Astrocyte (in vitro differentiated cells and primary cell): Measurements from ENCODE around the gene MARK2. TPM values are rescaled to one million over a fixed set of nuclear protein-coding genes. Genes with fewer than 3 reads are reported as not detected.

Source experiments
- DNase-seq: peaks from one replicate; pipeline ENCODE4 v3.0.0-alpha.2; 2010; ENCODE audit warnings: low read depth
- FAIRE-seq: peaks from 2 replicates; lab custom pipeline; 2011; peaks lifted over from hg19 to GRCh38; lab: Jason Lieb, UNC
- H2AFZ ChIP-seq: 2 replicates; pipeline ENCODE4 v1.6.0; 2012; ENCODE audit warnings: low read depth, low read length, inconsistent platforms
- H3K27ac ChIP-seq: 2 replicates; pipeline ENCODE4 v1.5.1; 2011; ENCODE audit warnings: low read depth, low read length, inconsistent platforms
- H3K27me3 ChIP-seq: 2 replicates; pipeline ENCODE4 v1.6.0; 2011; ENCODE audit warnings: low read length, inconsistent platforms; ENCODE audit not compliant: insufficient read depth
- H3K36me3 ChIP-seq: 2 replicates; pipeline ENCODE4 v1.5.1; 2011; ENCODE audit warnings: low read length, inconsistent platforms; ENCODE audit not compliant: insufficient read depth
- H3K4me1 ChIP-seq: 2 replicates; pipeline ENCODE4 v1.5.1; 2011; ENCODE audit warnings: low read length, inconsistent platforms; ENCODE audit not compliant: insufficient read depth
- H3K4me2 ChIP-seq: 2 replicates; pipeline ENCODE4 v1.6.0; 2012; ENCODE audit warnings: low read length, inconsistent platforms
- H3K4me3 ChIP-seq: 2 replicates; pipeline ENCODE4 v1.5.1; 2011; ENCODE audit warnings: low read depth, mild to moderate bottlenecking, low read length, inconsistent platforms; ENCODE audit not compliant: insufficient read depth
- H3K79me2 ChIP-seq: 2 replicates; pipeline ENCODE4 v1.6.0; 2012; ENCODE audit warnings: mild to moderate bottlenecking, low read length, inconsistent platforms; ENCODE audit not compliant: insufficient read depth
- H3K9ac ChIP-seq: 2 replicates; pipeline ENCODE4 v1.6.0; 2012; ENCODE audit warnings: mild to moderate bottlenecking, low read length, inconsistent platforms
- H3K9me3 ChIP-seq: 2 replicates; pipeline ENCODE4 v1.5.1; 2012; ENCODE audit warnings: low read depth, mild to moderate bottlenecking, low read length, inconsistent platforms; ENCODE audit not compliant: insufficient read depth
- H4K20me1 ChIP-seq: 2 replicates; pipeline ENCODE4 v1.6.0; 2012; ENCODE audit warnings: low read length, inconsistent platforms; ENCODE audit not compliant: insufficient read depth
- H3K27ac Mint-ChIP-seq: one replicate; pipeline ENCODE4 v1.8.0; 2021; ENCODE audit warnings: mild to moderate bottlenecking, mixed read lengths; ENCODE audit not compliant: unreplicated experiment
- H3K27me3 Mint-ChIP-seq: one replicate; pipeline ENCODE4 v1.8.0; 2021; ENCODE audit warnings: low read depth, mixed read lengths; ENCODE audit not compliant: unreplicated experiment
- H3K36me3 Mint-ChIP-seq: one replicate; pipeline ENCODE4 v1.8.0; 2021; ENCODE audit warnings: low read depth, mixed read lengths; ENCODE audit not compliant: unreplicated experiment
- H3K4me1 Mint-ChIP-seq: one replicate; pipeline ENCODE4 v1.8.0; 2021; ENCODE audit warnings: low read depth, mixed read lengths; ENCODE audit not compliant: unreplicated experiment
- H3K4me3 Mint-ChIP-seq: one replicate; pipeline ENCODE4 v1.8.0; 2021; ENCODE audit warnings: mild to moderate bottlenecking, moderate library complexity, mixed read lengths; ENCODE audit not compliant: unreplicated experiment
- H3K9me3 Mint-ChIP-seq: one replicate; pipeline ENCODE4 v1.8.0; 2021; ENCODE audit warnings: mild to moderate bottlenecking, mixed read lengths; ENCODE audit not compliant: unreplicated experiment
- EZH2 ChIP-seq: IDR thresholded peaks from 2 replicates; pipeline ENCODE4 v1.6.1; 2012; ENCODE audit warnings: mild to moderate bottlenecking, low read length, inconsistent platforms; ENCODE audit not compliant: insufficient read depth
- total RNA-seq: library from RNA; stranded (reverse); gene quantifications from 2 replicates; pipeline ENCODE4 v1.2.1, GENCODE V29; 2021
- TF ChIP-seq, protein P1 (sequence below): IDR thresholded peaks from 2 replicates; pipeline ENCODE4 v1.5.1; 2011; ENCODE audit warnings: low read depth, mild to moderate bottlenecking, inconsistent platforms, low read length, moderate library complexity; ENCODE audit not compliant: insufficient read depth

MARK2 gene
- total RNA-seq, 1 donor from 2014 or later: 38.1 TPM

- no peak overlapping the region for H2AFZ ChIP-seq
- H3K79me2 ChIP-seq: peaks cover 72% of the 10 kb centered on the region
- no peaks in the 10 kb centered on the region for H3K9me3 ChIP-seq
- H4K20me1 ChIP-seq: peaks cover 71% of the 10 kb centered on the region
- Mint-ChIP-seq H3K36me3 (peaks cover 9% of the 10 kb centered on the region), H3K4me3 (peak overlapping the region; percentile 91), H3K4me1 (peaks cover 38% of the 10 kb centered on the region), H3K9me3 (no peaks in the 10 kb centered on the region), H3K27ac (no peak overlapping the region), H3K27me3 (no peaks in the 10 kb centered on the region)
- no peak for TF ChIP-seq EZH2
- TF ChIP-seq, protein P1, sequence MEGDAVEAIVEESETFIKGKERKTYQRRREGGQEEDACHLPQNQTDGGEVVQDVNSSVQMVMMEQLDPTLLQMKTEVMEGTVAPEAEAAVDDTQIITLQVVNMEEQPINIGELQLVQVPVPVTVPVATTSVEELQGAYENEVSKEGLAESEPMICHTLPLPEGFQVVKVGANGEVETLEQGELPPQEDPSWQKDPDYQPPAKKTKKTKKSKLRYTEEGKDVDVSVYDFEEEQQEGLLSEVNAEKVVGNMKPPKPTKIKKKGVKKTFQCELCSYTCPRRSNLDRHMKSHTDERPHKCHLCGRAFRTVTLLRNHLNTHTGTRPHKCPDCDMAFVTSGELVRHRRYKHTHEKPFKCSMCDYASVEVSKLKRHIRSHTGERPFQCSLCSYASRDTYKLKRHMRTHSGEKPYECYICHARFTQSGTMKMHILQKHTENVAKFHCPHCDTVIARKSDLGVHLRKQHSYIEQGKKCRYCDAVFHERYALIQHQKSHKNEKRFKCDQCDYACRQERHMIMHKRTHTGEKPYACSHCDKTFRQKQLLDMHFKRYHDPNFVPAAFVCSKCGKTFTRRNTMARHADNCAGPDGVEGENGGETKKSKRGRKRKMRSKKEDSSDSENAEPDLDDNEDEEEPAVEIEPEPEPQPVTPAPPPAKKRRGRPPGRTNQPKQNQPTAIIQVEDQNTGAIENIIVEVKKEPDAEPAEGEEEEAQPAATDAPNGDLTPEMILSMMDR: no peak
- H3K27me3 ChIP-seq: no peaks in the 10 kb centered on the region
- peak overlapping the region; percentile 84 for H3K4me3 ChIP-seq
- no peaks in the 10 kb centered on the region for H3K36me3 ChIP-seq
- H3K4me2 ChIP-seq: peak overlapping the region; percentile 94
- peak overlapping the region; percentile 98 for H3K9ac ChIP-seq
- H3K4me1 ChIP-seq: peaks cover 34% of the 10 kb centered on the region
- H3K27ac ChIP-seq: no peak overlapping the region
- FAIRE-seq (no peak), DNase-seq (peak; percentile 54)
These were observed 2.6 kb downstream of the MARK2 start for GRCh38 chr11:63841554-63841953.

GRCh38 chr11:63843041-63843440 is 4.1 kb downstream of the MARK2 start:
- Histone ChIP-seq H3K4me2 (no peak overlapping the region), H3K27ac (no peak overlapping the region), H3K9me3 (no peaks in the 10 kb centered on the region), H3K36me3 (no peaks in the 10 kb centered on the region), H3K4me3 (no peak overlapping the region), H4K20me1 (peaks cover 84% of the 10 kb centered on the region), H3K9ac (no peak overlapping the region), H3K4me1 (peaks cover 30% of the 10 kb centered on the region), H2AFZ (no peak overlapping the region), H3K27me3 (no peaks in the 10 kb centered on the region), H3K79me2 (peaks cover 86% of the 10 kb centered on the region)
- Mint-ChIP-seq H3K27me3 (no peaks in the 10 kb centered on the region), H3K36me3 (peaks cover 9% of the 10 kb centered on the region), H3K9me3 (no peaks in the 10 kb centered on the region), H3K27ac (peak overlapping the region; percentile 5), H3K4me3 (peak overlapping the region; percentile 8), H3K4me1 (peaks cover 39% of the 10 kb centered on the region)
- DNase-seq: no peak
- FAIRE-seq: no peak
- no peak for TF ChIP-seq EZH2
- TF ChIP-seq, protein P1: no peak

DNA sequence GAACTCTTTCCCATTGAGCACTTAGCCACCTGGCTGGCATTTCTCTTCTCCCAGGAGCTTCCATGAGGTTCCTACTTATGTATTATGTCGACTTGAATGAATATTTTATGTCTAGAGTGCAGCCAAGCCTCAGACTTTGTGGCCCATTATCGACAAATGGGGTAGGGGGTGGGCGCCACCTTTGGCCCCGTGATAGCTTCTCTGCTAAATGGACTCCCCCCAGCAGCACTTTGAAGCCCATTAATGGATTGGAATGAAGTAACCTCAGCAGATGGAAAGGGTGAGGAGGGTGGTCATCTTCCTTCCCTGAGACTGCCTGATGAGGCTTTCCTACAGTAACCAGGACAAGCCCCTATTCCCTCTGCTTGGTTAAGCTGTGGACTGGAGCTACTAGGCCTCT is 5.9 kb downstream of the MARK2 start:
- H3K4me3 ChIP-seq: no peak overlapping the region
- Mint-ChIP-seq H3K27ac (peak overlapping the region; percentile 80), H3K4me1 (peaks cover 41% of the 10 kb centered on the region), H3K9me3 (no peaks in the 10 kb centered on the region), H3K36me3 (peaks cover 10% of the 10 kb centered on the region), H3K27me3 (no peaks in the 10 kb centered on the region), H3K4me3 (peak overlapping the region; percentile 40)
- no peak overlapping the region for H3K27ac ChIP-seq
- H3K9me3 ChIP-seq: no peaks in the 10 kb centered on the region
- H3K4me2 ChIP-seq: peak overlapping the region; percentile 21
- H3K79me2 ChIP-seq: peaks cover 93% of the 10 kb centered on the region
- H4K20me1 ChIP-seq: peaks cover 92% of the 10 kb centered on the region
- no peaks in the 10 kb centered on the region for H3K27me3 ChIP-seq
- TF ChIP-seq, protein P1: no peak
- TF ChIP-seq EZH2: no peak
- H2AFZ ChIP-seq: no peak overlapping the region
- no peaks in the 10 kb centered on the region for H3K36me3 ChIP-seq
- DNase-seq (no peak), FAIRE-seq (no peak)
- no peak overlapping the region for H3K9ac ChIP-seq
- peaks cover 25% of the 10 kb centered on the region for H3K4me1 ChIP-seq
